ENCODE results near the gene RNF44.
"Not testable (repeated sequence)": the region's sequence is repeated elsewhere in the genome, so short reads cannot be mapped to it uniquely, and the experiment has no call there.

Gene RNF44

GRCh38 chr5:176514244-176514950 lies 22.8 kb downstream of the RNF44 start:
- DNase-seq = no peak

GRCh38 chr5:176513788-176514187 lies 23.4 kb downstream of the RNF44 start:
- DNase-seq = no peak

- no peak for DNase-seq
Measured at GRCh38 chr5:176508603-176509002, 28.6 kb downstream of the RNF44 start.

GRCh38 chr5:176507911-176508310 lies 29.3 kb downstream of the RNF44 start:
- no peak for DNase-seq

GRCh38 chr5:176503496-176503895 lies 33.7 kb downstream of the RNF44 start:
- DNase-seq = no peak

- no peak for DNase-seq
Measured at GRCh38 chr5:176501333-176501732, 35.9 kb downstream of the RNF44 start.

GRCh38 chr5:176500511-176500910 lies 36.7 kb downstream of the RNF44 start:
- no peak for DNase-seq

- DNase-seq = no peak
Measured at GRCh38 chr5:176499273-176499672, 37.9 kb downstream of the RNF44 start.

- DNase-seq = no peak
Measured at GRCh38 chr5:176497852-176498251, 39.4 kb downstream of the RNF44 start.

GRCh38 chr5:176492431-176492830 lies 44.8 kb downstream of the RNF44 start:
- no peak for DNase-seq

GRCh38 chr5:176491901-176492300 lies 45.3 kb downstream of the RNF44 start:
- no peak for DNase-seq

GRCh38 chr5:176491101-176491502 lies 46.1 kb downstream of the RNF44 start:
- no peak for DNase-seq

- DNase-seq = no peak
Measured at GRCh38 chr5:176490301-176490700, 46.9 kb downstream of the RNF44 start.

GRCh38 chr5:176489077-176489476 lies 48.1 kb downstream of the RNF44 start:
- DNase-seq = no peak

- DNase-seq = not testable (repeated sequence)
Measured at GRCh38 chr5:176487160-176487559, 50.0 kb downstream of the RNF44 start.

- no peak for DNase-seq
Measured at GRCh38 chr5:176486189-176486757, 50.9 kb downstream of the RNF44 start.

- no peak for DNase-seq
Measured at GRCh38 chr5:176485176-176485575, 52.0 kb downstream of the RNF44 start.

- DNase-seq = no peak
Measured at GRCh38 chr5:176481711-176482110, 55.5 kb downstream of the RNF44 start.

Data from NCI-H1048 (cell line).